ENCODE measurements around the gene PIGS. TPM values are rescaled to one million over a fixed set of nuclear protein-coding genes. Genes with fewer than 3 reads are reported as not detected.
A peak's percentile ranks its signal among the peaks of the same experiment; 100 is the strongest.

PIGS gene
- total and polyA plus RNA-seq, 2 of the 13 experiments (the other 11 are each of a cell fraction or from before 2014, with no cell fraction given): 31.7 to 42.6 TPM

GRCh38 chr17:28552176-28552999 lies 18.9 kb downstream of the PIGS start, which contains the start of gene UNC119 (continued):
- TF ChIP-seq, protein P1, sequence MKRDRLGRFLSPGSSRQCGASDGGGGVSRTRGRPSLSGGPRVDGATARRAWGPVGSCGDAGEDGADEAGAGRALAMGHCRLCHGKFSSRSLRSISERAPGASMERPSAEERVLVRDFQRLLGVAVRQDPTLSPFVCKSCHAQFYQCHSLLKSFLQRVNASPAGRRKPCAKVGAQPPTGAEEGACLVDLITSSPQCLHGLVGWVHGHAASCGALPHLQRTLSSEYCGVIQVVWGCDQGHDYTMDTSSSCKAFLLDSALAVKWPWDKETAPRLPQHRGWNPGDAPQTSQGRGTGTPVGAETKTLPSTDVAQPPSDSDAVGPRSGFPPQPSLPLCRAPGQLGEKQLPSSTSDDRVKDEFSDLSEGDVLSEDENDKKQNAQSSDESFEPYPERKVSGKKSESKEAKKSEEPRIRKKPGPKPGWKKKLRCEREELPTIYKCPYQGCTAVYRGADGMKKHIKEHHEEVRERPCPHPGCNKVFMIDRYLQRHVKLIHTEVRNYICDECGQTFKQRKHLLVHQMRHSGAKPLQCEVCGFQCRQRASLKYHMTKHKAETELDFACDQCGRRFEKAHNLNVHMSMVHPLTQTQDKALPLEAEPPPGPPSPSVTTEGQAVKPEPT (CRISPR knock-in tag; IDR thresholded peaks at IDR 0.05; ENCODE audit: low read depth): no peak
- TF ChIP-seq EZH2 (conservative IDR thresholded peaks at IDR 0.05; ENCODE audit: low read depth, low read length) (no peak), ZNF580 (CRISPR knock-in tag; IDR thresholded peaks at IDR 0.05; ENCODE audit: borderline replicate concordance, low read depth) (0 out of 2 replicates have a peak, but pooled peaks have one; percentile 21), NFATC3 (CRISPR knock-in tag; IDR thresholded peaks at IDR 0.05) (no peak), ZXDC (CRISPR knock-in tag; IDR thresholded peaks at IDR 0.05) (no peak), ASH2L (IDR thresholded peaks at IDR 0.05; ENCODE audit: insufficient read length, low read depth, low read length) (no peak), ZMYM3 (CRISPR knock-in tag; IDR thresholded peaks at IDR 0.05) (no peak), RBM22 (optimal IDR thresholded peaks at IDR 0.05; ENCODE audit: low read length) (no peak), ETS1 (CRISPR knock-in tag; IDR thresholded peaks at IDR 0.05) (no peak), ZNF510 (CRISPR knock-in tag; IDR thresholded peaks at IDR 0.05; ENCODE audit: low read depth) (no peak), ZNF331 (CRISPR knock-in tag; IDR thresholded peaks at IDR 0.05) (no peak), HDAC1 (CRISPR knock-in tag; IDR thresholded peaks at IDR 0.05) (peak; percentile 52; the same call in 1 of the 2 replicates), ZNF335 (CRISPR knock-in tag; IDR thresholded peaks at IDR 0.05) (no peak), POLR2A (IDR thresholded peaks at IDR 0.05; ENCODE audit: insufficient read depth in 1 of 2, low read depth in 2 of 2, low read length in 2 of 2) (peak; percentile 56 to 70), ARNT2 (CRISPR knock-in tag; IDR thresholded peaks at IDR 0.05; ENCODE audit: low read depth) (no peak; the same call in 1 of the 2 replicates), SMAD1 (CRISPR knock-in tag; IDR thresholded peaks at IDR 0.05; ENCODE audit: borderline replicate concordance, low read depth) (no peak)
- TF ChIP-seq, protein P2, sequence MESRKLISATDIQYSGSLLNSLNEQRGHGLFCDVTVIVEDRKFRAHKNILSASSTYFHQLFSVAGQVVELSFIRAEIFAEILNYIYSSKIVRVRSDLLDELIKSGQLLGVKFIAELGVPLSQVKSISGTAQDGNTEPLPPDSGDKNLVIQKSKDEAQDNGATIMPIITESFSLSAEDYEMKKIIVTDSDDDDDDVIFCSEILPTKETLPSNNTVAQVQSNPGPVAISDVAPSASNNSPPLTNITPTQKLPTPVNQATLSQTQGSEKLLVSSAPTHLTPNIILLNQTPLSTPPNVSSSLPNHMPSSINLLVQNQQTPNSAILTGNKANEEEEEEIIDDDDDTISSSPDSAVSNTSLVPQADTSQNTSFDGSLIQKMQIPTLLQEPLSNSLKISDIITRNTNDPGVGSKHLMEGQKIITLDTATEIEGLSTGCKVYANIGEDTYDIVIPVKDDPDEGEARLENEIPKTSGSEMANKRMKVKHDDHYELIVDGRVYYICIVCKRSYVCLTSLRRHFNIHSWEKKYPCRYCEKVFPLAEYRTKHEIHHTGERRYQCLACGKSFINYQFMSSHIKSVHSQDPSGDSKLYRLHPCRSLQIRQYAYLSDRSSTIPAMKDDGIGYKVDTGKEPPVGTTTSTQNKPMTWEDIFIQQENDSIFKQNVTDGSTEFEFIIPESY (CRISPR knock-in tag; IDR thresholded peaks at IDR 0.05): no peak
- TF ChIP-seq, protein P3, sequence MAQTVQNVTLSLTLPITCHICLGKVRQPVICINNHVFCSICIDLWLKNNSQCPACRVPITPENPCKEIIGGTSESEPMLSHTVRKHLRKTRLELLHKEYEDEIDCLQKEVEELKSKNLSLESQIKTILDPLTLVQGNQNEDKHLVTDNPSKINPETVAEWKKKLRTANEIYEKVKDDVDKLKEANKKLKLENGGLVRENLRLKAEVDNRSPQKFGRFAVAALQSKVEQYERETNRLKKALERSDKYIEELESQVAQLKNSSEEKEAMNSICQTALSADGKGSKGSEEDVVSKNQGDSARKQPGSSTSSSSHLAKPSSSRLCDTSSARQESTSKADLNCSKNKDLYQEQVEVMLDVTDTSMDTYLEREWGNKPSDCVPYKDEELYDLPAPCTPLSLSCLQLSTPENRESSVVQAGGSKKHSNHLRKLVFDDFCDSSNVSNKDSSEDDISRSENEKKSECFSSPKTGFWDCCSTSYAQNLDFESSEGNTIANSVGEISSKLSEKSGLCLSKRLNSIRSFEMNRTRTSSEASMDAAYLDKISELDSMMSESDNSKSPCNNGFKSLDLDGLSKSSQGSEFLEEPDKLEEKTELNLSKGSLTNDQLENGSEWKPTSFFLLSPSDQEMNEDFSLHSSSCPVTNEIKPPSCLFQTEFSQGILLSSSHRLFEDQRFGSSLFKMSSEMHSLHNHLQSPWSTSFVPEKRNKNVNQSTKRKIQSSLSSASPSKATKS (CRISPR knock-in tag; IDR thresholded peaks at IDR 0.05): no peak
